ENCODE measurements around the gene OR1F1. TPM values are rescaled to one million over a fixed set of nuclear protein-coding genes. Genes with fewer than 3 reads are reported as not detected.
"Not testable (repeated sequence)": the region's sequence is repeated elsewhere in the genome, so short reads cannot be mapped to it uniquely, and the experiment has no call there.

The OR1F1 gene
- not detected for polyA plus RNA-seq (2012; ENCODE audit: low read depth, missing spikeins)

DNA sequence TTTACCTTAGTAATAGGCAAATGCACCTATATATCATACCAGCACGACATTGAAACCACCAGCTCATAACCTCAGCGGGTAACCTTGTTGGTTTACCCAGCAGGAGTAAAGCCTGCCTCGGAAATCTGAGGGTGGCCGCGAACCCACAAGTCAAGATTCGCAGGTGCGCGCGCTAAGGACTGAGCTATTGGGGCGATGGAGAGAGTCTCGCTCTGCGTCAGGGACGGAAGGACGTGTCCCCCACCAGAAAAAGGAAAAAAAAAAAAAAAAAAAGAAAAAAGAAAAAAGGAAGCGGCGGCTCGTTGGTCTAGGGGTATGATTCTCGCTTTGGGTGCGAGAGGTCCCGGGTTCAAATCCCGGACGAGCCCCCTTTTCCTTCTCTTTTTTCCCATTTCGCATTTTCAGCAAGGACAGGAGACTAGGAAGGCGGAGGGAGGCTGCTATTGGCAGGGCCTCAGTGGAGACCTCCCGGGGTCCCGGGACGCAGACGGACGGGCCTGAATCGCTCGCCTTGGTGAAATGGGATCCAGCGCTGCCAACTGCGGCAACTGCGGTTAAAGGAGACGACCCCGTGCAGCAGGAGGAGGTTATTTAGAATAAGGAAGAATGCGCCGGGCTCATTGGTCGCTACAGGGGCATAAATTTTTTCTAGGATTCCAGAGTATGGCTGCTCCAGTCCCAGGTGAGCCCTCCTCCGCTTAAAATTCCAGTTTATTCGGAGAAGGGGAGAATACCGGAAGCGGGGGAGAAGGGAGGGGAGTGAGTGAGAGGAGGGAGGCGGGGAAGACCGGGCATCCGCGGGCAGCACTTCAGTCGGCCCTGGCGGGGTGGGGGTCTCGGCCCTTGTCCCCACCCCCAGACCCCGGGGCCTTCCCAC lies at the start of gene OR1F1:
OR1F1 (plus strand) TSS at position 407 of the 877 bp plus-strand sequence.
- DNase-seq (ENCODE audit: insufficient read length, low spot score) = no peak
- TF ChIP-seq POU2F2 (IDR thresholded peaks at IDR 0.05; ENCODE audit: low read depth, low read length) (no peak), TAF1 (IDR thresholded peaks at IDR 0.05; ENCODE audit: low read depth, low read length) (no peak), POLR2A (IDR thresholded peaks at IDR 0.05; ENCODE audit: low read depth, low read length) (no peak), SPI1 (IDR thresholded peaks at IDR 0.05; ENCODE audit: low read depth, low read length) (no peak), POLR2AphosphoS5 (IDR thresholded peaks at IDR 0.05; ENCODE audit: low read depth, low read length) (no peak), PAX5 (IDR thresholded peaks at IDR 0.05; ENCODE audit: insufficient read depth, low read length, severe bottlenecking) (no peak)
- peak; percentile 56 for FAIRE-seq

DNA sequence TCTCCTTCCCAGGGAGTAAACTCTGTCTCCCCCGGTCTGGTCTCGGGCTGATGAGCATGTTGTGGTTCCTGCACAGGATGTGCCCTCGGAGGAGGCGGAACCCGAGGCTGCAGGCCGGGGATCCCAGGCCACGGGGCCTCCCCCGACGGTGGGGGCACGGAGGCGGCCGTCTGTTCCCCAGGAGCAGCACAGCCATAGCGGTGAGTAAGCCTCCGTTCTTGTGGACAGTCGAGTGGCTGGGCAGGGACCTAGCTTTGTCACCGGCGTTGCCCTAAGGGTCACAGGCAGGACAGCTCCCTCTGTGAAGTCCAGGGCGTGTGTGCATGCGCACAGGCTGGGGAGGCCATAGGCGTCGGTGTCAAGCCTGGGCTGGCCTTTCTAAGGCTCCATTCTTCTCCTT lies 49.7 kb upstream of the OR1F1 start:
- FAIRE-seq = no peak
- TF ChIP-seq SPI1 (IDR thresholded peaks at IDR 0.05; ENCODE audit: low read depth, low read length) (no peak), POLR2AphosphoS5 (IDR thresholded peaks at IDR 0.05; ENCODE audit: low read depth, low read length) (no peak), TAF1 (IDR thresholded peaks at IDR 0.05; ENCODE audit: low read depth, low read length) (no peak), POU2F2 (IDR thresholded peaks at IDR 0.05; ENCODE audit: low read depth, low read length) (no peak), POLR2A (IDR thresholded peaks at IDR 0.05; ENCODE audit: low read depth, low read length) (no peak), PAX5 (IDR thresholded peaks at IDR 0.05; ENCODE audit: insufficient read depth, low read length, severe bottlenecking) (no peak)
- no peak for DNase-seq (ENCODE audit: insufficient read length, low spot score)

DNA sequence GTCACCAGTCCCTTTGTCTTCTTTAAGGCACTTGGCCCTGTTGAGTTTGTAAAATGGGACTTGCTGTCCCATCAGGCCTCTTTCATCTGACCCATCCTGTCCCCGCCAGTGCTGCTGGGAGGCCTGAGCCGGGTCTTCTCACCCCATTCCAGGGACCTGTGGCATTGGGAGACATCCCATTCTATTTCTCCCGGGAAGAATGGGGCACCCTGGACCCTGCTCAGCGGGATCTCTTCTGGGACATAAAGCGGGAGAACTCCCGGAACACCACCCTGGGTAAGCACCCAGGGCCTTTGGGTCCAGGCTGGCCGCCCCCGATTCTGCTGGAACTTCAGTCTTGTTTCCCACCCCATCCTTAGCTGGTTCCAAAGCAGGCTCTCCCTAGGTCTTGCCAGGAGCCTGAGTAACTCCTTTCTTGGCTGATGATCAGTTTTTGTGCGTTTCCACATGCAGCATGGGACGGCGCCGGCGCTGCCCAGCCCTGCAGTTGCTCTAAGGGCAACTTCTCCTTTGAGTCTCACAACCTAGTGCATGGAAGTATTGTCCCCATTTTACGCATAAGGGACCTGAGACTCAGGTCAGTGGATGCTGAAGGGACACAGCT lies 49.1 kb upstream of the OR1F1 start:
- no peak for TF ChIP-seq POLR2A (IDR thresholded peaks at IDR 0.05; ENCODE audit: low read depth, low read length)
- no peak for TF ChIP-seq POLR2AphosphoS5 (IDR thresholded peaks at IDR 0.05; ENCODE audit: low read depth, low read length)
- peak; percentile 2 for DNase-seq (ENCODE audit: insufficient read length, low spot score)
- no peak for FAIRE-seq

DNA sequence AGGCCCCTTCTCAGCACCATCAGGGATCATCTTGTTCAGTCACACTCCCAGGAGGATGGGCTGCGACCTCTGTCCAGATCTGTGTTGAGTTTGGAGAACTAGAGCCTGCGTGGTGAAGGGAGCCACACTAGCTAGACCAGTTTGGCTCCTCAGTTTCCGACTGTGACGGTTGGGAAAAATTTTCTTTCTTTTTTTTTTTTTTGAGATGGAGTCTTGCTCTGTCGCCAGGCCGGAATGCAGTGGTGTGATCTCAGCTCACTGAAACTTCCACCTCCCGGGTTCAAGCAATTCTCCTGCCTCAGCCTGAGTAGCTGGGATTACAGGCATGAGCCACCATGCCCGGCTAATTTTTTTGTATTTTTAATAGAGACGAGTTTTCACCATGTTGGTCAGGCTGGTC lies 48.4 kb upstream of the OR1F1 start:
- DNase-seq (ENCODE audit: insufficient read length, low spot score) = not testable (repeated sequence)

DNA sequence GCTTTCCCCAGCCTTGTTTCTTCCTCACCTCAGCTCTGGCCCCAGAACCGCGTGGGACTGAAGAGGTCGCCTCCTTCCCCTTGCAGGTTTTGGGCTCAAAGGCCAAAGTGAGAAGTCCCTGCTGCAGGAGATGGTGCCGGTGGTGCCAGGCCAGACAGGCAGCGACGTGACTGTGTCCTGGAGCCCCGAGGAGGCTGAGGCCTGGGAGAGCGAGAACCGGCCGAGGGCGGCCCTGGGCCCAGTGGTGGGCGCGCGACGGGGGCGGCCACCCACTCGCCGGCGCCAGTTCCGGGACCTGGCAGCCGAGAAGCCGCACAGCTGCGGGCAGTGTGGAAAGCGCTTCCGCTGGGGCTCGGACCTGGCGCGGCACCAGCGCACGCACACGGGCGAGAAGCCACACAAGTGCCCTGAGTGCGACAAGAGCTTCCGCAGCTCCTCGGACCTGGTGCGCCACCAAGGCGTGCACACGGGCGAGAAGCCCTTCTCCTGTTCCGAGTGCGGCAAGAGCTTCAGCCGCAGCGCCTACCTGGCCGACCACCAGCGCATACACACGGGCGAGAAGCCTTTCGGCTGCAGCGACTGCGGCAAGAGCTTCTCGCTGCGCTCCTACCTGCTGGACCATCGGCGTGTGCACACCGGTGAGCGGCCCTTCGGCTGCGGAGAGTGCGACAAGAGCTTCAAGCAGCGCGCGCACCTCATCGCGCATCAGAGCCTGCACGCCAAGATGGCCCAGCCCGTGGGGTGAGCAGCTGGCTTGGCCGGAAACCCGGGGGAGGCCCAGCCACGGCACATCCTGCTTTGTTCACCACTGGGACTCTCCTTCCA lies 47.2 kb upstream of the OR1F1 start:
- TF ChIP-seq POLR2A (IDR thresholded peaks at IDR 0.05; ENCODE audit: low read depth, low read length) (no peak), POLR2AphosphoS5 (IDR thresholded peaks at IDR 0.05; ENCODE audit: low read depth, low read length) (no peak), TAF1 (IDR thresholded peaks at IDR 0.05; ENCODE audit: low read depth, low read length) (no peak), POU2F2 (IDR thresholded peaks at IDR 0.05; ENCODE audit: low read depth, low read length) (no peak), SPI1 (IDR thresholded peaks at IDR 0.05; ENCODE audit: low read depth, low read length) (no peak), PAX5 (IDR thresholded peaks at IDR 0.05; ENCODE audit: insufficient read depth, low read length, severe bottlenecking) (no peak)
- FAIRE-seq = no peak
- DNase-seq (ENCODE audit: insufficient read length, low spot score) = no peak

More for the DNA sequence above, 48.4 kb upstream of the OR1F1 start:
- FAIRE-seq = not testable (repeated sequence)

DNA sequence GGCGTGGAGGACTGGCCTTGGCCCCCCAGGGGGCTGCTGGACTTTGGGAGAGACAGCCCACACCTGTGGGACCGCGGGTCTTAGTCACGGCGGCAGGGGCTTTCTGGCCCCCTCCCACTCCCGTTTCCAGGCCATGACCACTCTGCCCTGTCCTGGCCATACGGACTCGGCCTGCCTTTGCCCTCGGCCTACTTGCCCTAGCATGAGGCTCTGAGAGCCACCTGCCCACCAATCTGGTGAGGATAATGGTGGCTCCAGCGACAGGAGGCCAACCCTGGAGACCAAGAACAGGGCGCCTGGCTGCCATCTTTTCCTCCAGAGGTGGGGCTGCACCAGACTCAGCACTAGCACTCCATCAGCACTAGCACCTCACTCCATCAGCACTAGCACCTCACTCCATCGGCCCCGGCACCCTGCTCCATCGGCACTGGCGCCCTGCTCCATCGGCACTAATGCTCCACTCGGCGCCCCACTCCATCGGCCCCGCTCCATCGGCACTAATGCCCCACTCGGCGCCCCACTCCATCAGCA lies 46.2 kb upstream of the OR1F1 start:
- TF ChIP-seq SPI1 (IDR thresholded peaks at IDR 0.05; ENCODE audit: low read depth, low read length) (no peak), POLR2A (IDR thresholded peaks at IDR 0.05; ENCODE audit: low read depth, low read length) (no peak), PAX5 (IDR thresholded peaks at IDR 0.05; ENCODE audit: insufficient read depth, low read length, severe bottlenecking) (no peak), POU2F2 (IDR thresholded peaks at IDR 0.05; ENCODE audit: low read depth, low read length) (no peak), TAF1 (IDR thresholded peaks at IDR 0.05; ENCODE audit: low read depth, low read length) (no peak), POLR2AphosphoS5 (IDR thresholded peaks at IDR 0.05; ENCODE audit: low read depth, low read length) (no peak)
- DNase-seq (ENCODE audit: insufficient read length, low spot score) (no peak), FAIRE-seq (no peak)

DNA sequence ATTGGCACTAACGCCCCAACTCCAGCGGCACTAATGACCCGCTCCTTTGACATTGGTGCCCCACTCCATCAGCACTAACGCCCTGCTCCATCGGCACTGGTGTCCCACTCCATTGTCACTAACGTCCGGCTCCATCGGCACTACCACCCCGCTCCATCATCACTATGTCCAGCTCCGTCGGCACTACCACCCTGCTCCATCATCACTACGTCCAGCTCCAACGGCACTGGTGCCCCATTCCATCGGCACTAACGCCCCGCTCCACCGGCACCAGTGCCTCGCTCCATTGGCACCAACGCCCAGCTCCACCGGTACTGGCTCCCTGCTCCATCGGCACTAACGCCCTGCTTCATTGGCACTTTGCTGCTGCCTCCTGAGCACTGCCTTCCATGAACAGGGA lies 45.7 kb upstream of the OR1F1 start:
- FAIRE-seq (no peak), DNase-seq (ENCODE audit: insufficient read length, low spot score) (no peak)
- TF ChIP-seq TAF1 (IDR thresholded peaks at IDR 0.05; ENCODE audit: low read depth, low read length) (no peak), POLR2A (IDR thresholded peaks at IDR 0.05; ENCODE audit: low read depth, low read length) (no peak), POU2F2 (IDR thresholded peaks at IDR 0.05; ENCODE audit: low read depth, low read length) (no peak), PAX5 (IDR thresholded peaks at IDR 0.05; ENCODE audit: insufficient read depth, low read length, severe bottlenecking) (no peak), POLR2AphosphoS5 (IDR thresholded peaks at IDR 0.05; ENCODE audit: low read depth, low read length) (no peak), SPI1 (IDR thresholded peaks at IDR 0.05; ENCODE audit: low read depth, low read length) (no peak)

DNA sequence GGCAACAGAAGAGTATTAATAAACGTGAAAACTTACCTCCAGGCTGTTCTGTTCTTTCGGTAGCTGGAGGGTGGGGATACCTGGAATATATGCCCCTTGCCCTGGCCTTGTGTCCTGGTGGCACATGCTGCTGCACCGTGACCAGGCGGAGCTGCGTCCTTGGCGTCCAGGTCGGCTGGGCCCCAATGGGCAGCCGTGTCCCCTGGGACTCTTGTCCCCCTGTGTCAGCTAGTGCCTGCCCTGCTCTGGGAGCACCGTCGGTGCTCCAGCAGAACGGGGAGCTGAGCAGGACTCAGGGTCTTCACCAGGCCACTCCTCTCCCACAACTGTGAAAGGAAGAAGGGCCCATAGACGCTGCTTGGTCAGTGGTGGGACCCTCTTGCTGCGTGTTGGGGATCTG lies 45.2 kb upstream of the OR1F1 start:
- no peak for TF ChIP-seq POU2F2 (IDR thresholded peaks at IDR 0.05; ENCODE audit: low read depth, low read length)
- TF ChIP-seq SPI1 (IDR thresholded peaks at IDR 0.05; ENCODE audit: low read depth, low read length) = no peak
- TF ChIP-seq PAX5 (IDR thresholded peaks at IDR 0.05; ENCODE audit: insufficient read depth, low read length, severe bottlenecking) = no peak
- TF ChIP-seq POLR2A (IDR thresholded peaks at IDR 0.05; ENCODE audit: low read depth, low read length) = no peak
- TF ChIP-seq TAF1 (IDR thresholded peaks at IDR 0.05; ENCODE audit: low read depth, low read length) = no peak
- TF ChIP-seq POLR2AphosphoS5 (IDR thresholded peaks at IDR 0.05; ENCODE audit: low read depth, low read length) = no peak
- FAIRE-seq (no peak), DNase-seq (ENCODE audit: insufficient read length, low spot score) (no peak)

DNA sequence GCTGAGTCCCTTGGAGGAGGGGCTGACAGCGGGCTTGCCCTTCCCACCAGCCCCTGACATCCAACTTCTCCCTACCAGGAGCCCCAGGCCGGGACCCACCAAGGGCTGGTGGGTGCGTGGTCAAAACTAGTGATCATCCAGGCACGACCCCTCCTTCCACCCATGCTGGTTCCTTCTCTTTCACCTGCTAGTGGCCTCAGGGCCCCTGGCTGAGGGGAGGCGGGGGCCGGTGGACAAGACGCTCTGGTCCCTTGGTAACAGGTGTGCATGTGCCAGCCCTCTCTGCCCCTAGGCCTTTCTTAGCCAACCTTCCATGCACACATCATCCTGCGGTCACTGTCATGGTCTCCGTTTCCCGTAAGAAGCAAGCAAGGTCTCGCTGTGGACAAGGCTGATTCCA lies 44.8 kb upstream of the OR1F1 start:
- DNase-seq (ENCODE audit: insufficient read length, low spot score) = no peak
- FAIRE-seq = no peak
- no peak for TF ChIP-seq POU2F2 (IDR thresholded peaks at IDR 0.05; ENCODE audit: low read depth, low read length)
- TF ChIP-seq SPI1 (IDR thresholded peaks at IDR 0.05; ENCODE audit: low read depth, low read length) = no peak
- no peak for TF ChIP-seq PAX5 (IDR thresholded peaks at IDR 0.05; ENCODE audit: insufficient read depth, low read length, severe bottlenecking)
- TF ChIP-seq POLR2A (IDR thresholded peaks at IDR 0.05; ENCODE audit: low read depth, low read length) = no peak
- TF ChIP-seq POLR2AphosphoS5 (IDR thresholded peaks at IDR 0.05; ENCODE audit: low read depth, low read length) = no peak
- no peak for TF ChIP-seq TAF1 (IDR thresholded peaks at IDR 0.05; ENCODE audit: low read depth, low read length)

Data from GM12891 (cell line).